HepG2 (cell line): ENCODE measurements around the gene STYK1. TPM values are rescaled to one million over a fixed set of nuclear protein-coding genes. Genes with fewer than 3 reads are reported as not detected.
A peak's percentile ranks its signal among the peaks of the same experiment; 100 is the strongest.

Source experiments
- CREB1 ChIP-seq, 2 experiments: fragments of 450-650 bp in 1 of 2; IDR thresholded peaks; 2 replicates each; pipeline ENCODE4 v1.6.1; 2016 to 2017; ENCODE audit warnings: control low read depth in 1 of 2, mild to moderate bottlenecking in 1 of 2, missing compliant biosample characterization in 1 of 2, missing genetic modification characterization in 1 of 2
- IKZF5 ChIP-seq: IDR thresholded peaks from 2 replicates; pipeline ENCODE4 v1.6.1; 2018; ENCODE audit warnings: missing genetic modification reagents, mild to moderate bottlenecking, missing compliant biosample characterization
- MAFG ChIP-seq: sonication (generic); formaldehyde crosslinking; IDR thresholded peaks from 2 replicates; pipeline ENCODE4 v1.5.1; 2020; ENCODE audit warnings: mild to moderate bottlenecking, missing genetic modification reagents
- MEF2D ChIP-seq: sonication (generic); formaldehyde crosslinking; IDR thresholded peaks from 2 replicates; pipeline ENCODE4 v1.5.1; 2020; ENCODE audit warnings: mild to moderate bottlenecking, missing genetic modification reagents
- NONO ChIP-seq, 2 experiments: fragments of 450-650 bp in 1 of 2; sonication (generic) in 1 of 2; formaldehyde crosslinking in 1 of 2; IDR thresholded peaks in 1 of 2; conservative IDR thresholded peaks in 1 of 2; 2 replicates each; pipeline versions ENCODE4 v1.6.1 to v1.8.0; 2017 to 2022; ENCODE audit warnings: mild to moderate bottlenecking in 1 of 2, missing genetic modification reagents in 1 of 2, moderate library complexity in 1 of 2
- TAF1 ChIP-seq: sonication (generic); formaldehyde crosslinking; IDR thresholded peaks from 2 replicates; pipeline ENCODE4 v1.4.0; 2020; ENCODE audit warnings: missing genetic modification reagents
- TRIM24 ChIP-seq: sonication (generic); formaldehyde crosslinking; IDR thresholded peaks from 2 replicates; pipeline ENCODE4 v1.8.0; 2022; ENCODE audit warnings: mild to moderate bottlenecking, missing genetic modification reagents
- TSC22D2 ChIP-seq: sonication (generic); formaldehyde crosslinking; IDR thresholded peaks from 2 replicates; pipeline ENCODE4 v1.5.1; 2020; ENCODE audit warnings: missing genetic modification reagents, mild to moderate bottlenecking, borderline replicate concordance
- YY1 ChIP-seq: IDR thresholded peaks from 2 replicates; pipeline ENCODE4 v1.6.1; 2011; ENCODE audit warnings: low read length, low read depth, moderate library complexity, mild to moderate bottlenecking; ENCODE audit not compliant: insufficient read depth, insufficient replicate concordance
- ZNF772 ChIP-seq: sonication (generic); formaldehyde crosslinking; IDR thresholded peaks from 2 replicates; pipeline ENCODE4 v1.5.0; 2020; ENCODE audit warnings: mild to moderate bottlenecking, missing genetic modification reagents
- polyA plus RNA-seq, 8 experiments: library from polyadenylated mRNA; depleted of rRNA in 3 of 8; stranded (reverse) in 7 of 8; unstranded in 1 of 8; fragments of >200 nt; fragmentation: Illumina TruSeq in 4 of 8; extraction: Trizol in 4 of 8; gene quantifications; 2 replicates each; pipeline versions ENCODE4 v1.2.1 to v1.2.3, GENCODE V29; 2011 to 2016; ENCODE audit warnings: low read depth in 4 of 8, missing spikeins in 1 of 8, mixed read lengths in 1 of 8; ENCODE audit not compliant: insufficient read depth in 1 of 8
- total RNA-seq, 5 experiments: library from RNA; depleted of rRNA; stranded (reverse); fragments of >200 nt; fragmentation: Illumina TruSeq; extraction: Trizol; gene quantifications; 2 replicates each; pipeline ENCODE4 v1.2.3, GENCODE V29; 2016; ENCODE audit warnings: low read depth in 1 of 5
- TF ChIP-seq, protein P1 (sequence below): IDR thresholded peaks from 2 replicates; pipeline ENCODE4 v1.4.0; 2020; ENCODE audit warnings: mild to moderate bottlenecking, missing genetic modification reagents
- TF ChIP-seq, protein P2 (sequence below): sonication (generic); formaldehyde crosslinking; IDR thresholded peaks from 2 replicates; pipeline ENCODE4 v1.5.0; 2020; ENCODE audit warnings: mild to moderate bottlenecking, missing genetic modification reagents
- TF ChIP-seq, protein P3 (sequence below): sonication (generic); formaldehyde crosslinking; IDR thresholded peaks from 2 replicates; pipeline ENCODE4 v1.4.0; 2020; ENCODE audit warnings: missing genetic modification reagents
- TF ChIP-seq, protein P4 (sequence below): sonication (generic); formaldehyde crosslinking; IDR thresholded peaks from 2 replicates; pipeline ENCODE4 v1.5.0; 2020; ENCODE audit warnings: missing genetic modification reagents

The STYK1 gene
- total and polyA plus RNA-seq, 2 of the 13 experiments (the other 11 are each of a cell fraction or from before 2014, with no cell fraction given): not detected

DNA sequence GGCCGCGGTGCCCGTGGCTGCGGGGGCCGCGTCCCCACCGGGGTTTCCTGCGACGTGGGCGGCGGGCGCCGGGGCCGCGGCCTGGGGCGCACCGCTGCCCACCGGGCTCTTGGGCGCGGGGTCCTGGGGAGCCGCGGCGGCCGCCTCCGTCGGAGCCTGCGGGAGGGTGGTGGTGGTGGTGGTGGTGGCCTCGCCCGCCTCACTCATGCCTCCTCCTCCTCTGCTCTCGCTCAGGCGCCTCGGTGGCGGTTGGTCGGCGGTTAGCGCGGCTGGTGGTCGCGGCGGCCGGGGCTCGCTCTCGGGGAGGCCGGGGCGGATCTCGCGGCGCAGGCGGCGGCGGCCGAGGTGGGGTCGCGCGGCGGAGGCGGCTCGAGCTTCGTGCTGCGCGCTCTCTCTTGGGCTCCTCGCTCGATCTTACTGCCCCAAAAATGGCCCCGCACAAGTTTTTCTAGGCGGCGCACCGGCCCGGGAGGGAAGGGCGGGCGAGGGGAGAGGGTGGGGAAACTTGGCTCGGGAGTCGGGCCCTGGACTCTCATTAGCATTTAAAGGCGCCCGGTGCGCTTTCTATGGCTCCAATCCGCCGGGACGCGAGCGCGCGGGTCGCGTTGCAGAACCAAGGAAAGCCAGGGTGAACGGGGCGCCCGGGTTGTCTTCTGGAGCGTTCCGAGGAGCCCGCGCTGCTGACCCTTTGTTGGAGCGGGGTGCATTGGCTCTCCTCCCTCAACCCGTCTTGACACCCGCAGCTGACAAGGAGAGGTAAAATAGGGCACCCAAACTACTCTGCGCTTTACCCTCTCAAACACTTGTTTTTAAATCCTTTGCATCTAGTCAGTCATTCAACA, 49.3 kb upstream of the STYK1 start, which contains the start of gene YBX3 (continued):
- TF ChIP-seq, protein P1, sequence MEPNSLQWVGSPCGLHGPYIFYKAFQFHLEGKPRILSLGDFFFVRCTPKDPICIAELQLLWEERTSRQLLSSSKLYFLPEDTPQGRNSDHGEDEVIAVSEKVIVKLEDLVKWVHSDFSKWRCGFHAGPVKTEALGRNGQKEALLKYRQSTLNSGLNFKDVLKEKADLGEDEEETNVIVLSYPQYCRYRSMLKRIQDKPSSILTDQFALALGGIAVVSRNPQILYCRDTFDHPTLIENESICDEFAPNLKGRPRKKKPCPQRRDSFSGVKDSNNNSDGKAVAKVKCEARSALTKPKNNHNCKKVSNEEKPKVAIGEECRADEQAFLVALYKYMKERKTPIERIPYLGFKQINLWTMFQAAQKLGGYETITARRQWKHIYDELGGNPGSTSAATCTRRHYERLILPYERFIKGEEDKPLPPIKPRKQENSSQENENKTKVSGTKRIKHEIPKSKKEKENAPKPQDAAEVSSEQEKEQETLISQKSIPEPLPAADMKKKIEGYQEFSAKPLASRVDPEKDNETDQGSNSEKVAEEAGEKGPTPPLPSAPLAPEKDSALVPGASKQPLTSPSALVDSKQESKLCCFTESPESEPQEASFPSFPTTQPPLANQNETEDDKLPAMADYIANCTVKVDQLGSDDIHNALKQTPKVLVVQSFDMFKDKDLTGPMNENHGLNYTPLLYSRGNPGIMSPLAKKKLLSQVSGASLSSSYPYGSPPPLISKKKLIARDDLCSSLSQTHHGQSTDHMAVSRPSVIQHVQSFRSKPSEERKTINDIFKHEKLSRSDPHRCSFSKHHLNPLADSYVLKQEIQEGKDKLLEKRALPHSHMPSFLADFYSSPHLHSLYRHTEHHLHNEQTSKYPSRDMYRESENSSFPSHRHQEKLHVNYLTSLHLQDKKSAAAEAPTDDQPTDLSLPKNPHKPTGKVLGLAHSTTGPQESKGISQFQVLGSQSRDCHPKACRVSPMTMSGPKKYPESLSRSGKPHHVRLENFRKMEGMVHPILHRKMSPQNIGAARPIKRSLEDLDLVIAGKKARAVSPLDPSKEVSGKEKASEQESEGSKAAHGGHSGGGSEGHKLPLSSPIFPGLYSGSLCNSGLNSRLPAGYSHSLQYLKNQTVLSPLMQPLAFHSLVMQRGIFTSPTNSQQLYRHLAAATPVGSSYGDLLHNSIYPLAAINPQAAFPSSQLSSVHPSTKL (CRISPR knock-in tag): peak; percentile 37; the same call in 1 of the 2 replicates
- TF ChIP-seq TSC22D2 (peak; percentile 61; the same call in 1 of the 2 replicates), MEF2D (CRISPR knock-in tag) (no peak), NONO (IDR thresholded peaks at IDR 0.05) (no peak), NONO (CRISPR knock-in tag; conservative IDR thresholded peaks at IDR 0.05) (0 out of 2 replicates have a peak, but pooled peaks have one; percentile 33), MAFG (CRISPR knock-in tag) (no peak), IKZF5 (CRISPR knock-in tag) (peak; percentile 43; the same call in 1 of the 2 replicates), TRIM24 (CRISPR knock-in tag) (no peak), YY1 (peak; percentile 80), CREB1 (IDR thresholded peaks at IDR 0.05) (no peak), CREB1 (CRISPR knock-in tag; IDR thresholded peaks at IDR 0.05) (no peak), TAF1 (CRISPR knock-in tag) (peak; percentile 36; the same call in 1 of the 2 replicates), ZNF772 (no peak)
- TF ChIP-seq, protein P2, sequence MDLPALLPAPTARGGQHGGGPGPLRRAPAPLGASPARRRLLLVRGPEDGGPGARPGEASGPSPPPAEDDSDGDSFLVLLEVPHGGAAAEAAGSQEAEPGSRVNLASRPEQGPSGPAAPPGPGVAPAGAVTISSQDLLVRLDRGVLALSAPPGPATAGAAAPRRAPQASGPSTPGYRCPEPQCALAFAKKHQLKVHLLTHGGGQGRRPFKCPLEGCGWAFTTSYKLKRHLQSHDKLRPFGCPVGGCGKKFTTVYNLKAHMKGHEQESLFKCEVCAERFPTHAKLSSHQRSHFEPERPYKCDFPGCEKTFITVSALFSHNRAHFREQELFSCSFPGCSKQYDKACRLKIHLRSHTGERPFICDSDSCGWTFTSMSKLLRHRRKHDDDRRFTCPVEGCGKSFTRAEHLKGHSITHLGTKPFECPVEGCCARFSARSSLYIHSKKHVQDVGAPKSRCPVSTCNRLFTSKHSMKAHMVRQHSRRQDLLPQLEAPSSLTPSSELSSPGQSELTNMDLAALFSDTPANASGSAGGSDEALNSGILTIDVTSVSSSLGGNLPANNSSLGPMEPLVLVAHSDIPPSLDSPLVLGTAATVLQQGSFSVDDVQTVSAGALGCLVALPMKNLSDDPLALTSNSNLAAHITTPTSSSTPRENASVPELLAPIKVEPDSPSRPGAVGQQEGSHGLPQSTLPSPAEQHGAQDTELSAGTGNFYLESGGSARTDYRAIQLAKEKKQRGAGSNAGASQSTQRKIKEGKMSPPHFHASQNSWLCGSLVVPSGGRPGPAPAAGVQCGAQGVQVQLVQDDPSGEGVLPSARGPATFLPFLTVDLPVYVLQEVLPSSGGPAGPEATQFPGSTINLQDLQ: 0 out of 2 replicates have a peak, but pooled peaks have one; percentile 51
- TF ChIP-seq, protein P3, sequence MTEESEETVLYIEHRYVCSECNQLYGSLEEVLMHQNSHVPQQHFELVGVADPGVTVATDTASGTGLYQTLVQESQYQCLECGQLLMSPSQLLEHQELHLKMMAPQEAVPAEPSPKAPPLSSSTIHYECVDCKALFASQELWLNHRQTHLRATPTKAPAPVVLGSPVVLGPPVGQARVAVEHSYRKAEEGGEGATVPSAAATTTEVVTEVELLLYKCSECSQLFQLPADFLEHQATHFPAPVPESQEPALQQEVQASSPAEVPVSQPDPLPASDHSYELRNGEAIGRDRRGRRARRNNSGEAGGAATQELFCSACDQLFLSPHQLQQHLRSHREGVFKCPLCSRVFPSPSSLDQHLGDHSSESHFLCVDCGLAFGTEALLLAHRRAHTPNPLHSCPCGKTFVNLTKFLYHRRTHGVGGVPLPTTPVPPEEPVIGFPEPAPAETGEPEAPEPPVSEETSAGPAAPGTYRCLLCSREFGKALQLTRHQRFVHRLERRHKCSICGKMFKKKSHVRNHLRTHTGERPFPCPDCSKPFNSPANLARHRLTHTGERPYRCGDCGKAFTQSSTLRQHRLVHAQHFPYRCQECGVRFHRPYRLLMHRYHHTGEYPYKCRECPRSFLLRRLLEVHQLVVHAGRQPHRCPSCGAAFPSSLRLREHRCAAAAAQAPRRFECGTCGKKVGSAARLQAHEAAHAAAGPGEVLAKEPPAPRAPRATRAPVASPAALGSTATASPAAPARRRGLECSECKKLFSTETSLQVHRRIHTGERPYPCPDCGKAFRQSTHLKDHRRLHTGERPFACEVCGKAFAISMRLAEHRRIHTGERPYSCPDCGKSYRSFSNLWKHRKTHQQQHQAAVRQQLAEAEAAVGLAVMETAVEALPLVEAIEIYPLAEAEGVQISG: 0 out of 2 replicates have a peak, but pooled peaks have one; percentile 13
- TF ChIP-seq, protein P4, sequence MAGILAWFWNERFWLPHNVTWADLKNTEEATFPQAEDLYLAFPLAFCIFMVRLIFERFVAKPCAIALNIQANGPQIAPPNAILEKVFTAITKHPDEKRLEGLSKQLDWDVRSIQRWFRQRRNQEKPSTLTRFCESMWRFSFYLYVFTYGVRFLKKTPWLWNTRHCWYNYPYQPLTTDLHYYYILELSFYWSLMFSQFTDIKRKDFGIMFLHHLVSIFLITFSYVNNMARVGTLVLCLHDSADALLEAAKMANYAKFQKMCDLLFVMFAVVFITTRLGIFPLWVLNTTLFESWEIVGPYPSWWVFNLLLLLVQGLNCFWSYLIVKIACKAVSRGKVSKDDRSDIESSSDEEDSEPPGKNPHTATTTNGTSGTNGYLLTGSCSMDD (CRISPR knock-in tag): no peak
